Activated B cell treated with CpG ODN at 0.5 μM for 24 hours (primary cell): ENCODE measurements around the gene XRCC4. TPM values are rescaled to one million over a fixed set of nuclear protein-coding genes. Genes with fewer than 3 reads are reported as not detected.

Source experiments
- ATAC-seq: fragments of 200-7000 bp; cut with Tn5 transposase; one replicate; pipeline ENCODE4 v1.10.0; 2021; ENCODE audit warnings: low read depth, mild to moderate bottlenecking, moderate library complexity
- CTCF ChIA-PET: fragments of 350-600 bp; sonication (Branson Sonifier 250); formaldehyde crosslinking; loops from one replicate; lab custom pipeline; 2021; ENCODE audit warnings: antibody characterized with exemption; lab: Charles Lee
- POLR2A ChIA-PET: fragments of 350-600 bp; sonication (Branson Sonifier 250); formaldehyde crosslinking; loops from one replicate; lab custom pipeline; 2021; ENCODE audit warnings: antibody characterized with exemption; lab: Charles Lee
- DNase-seq: peaks from one replicate; pipeline ENCODE4 v3.0.0; 2022
- H3K27ac Mint-ChIP-seq: one replicate; pipeline ENCODE4 v1.8.0; 2020; ENCODE audit warnings: mixed read lengths
- H3K27me3 Mint-ChIP-seq: one replicate; pipeline ENCODE4 v1.8.0; 2021; ENCODE audit warnings: mixed read lengths
- H3K36me3 Mint-ChIP-seq: one replicate; pipeline ENCODE4 v1.8.0; 2021; ENCODE audit warnings: low read depth, mixed read lengths
- H3K4me1 Mint-ChIP-seq: one replicate; pipeline ENCODE4 v1.8.0; 2021; ENCODE audit warnings: mixed read lengths
- H3K4me3 Mint-ChIP-seq: one replicate; pipeline ENCODE4 v1.8.0; 2020; ENCODE audit warnings: mild to moderate bottlenecking, mixed read lengths
- H3K9me3 Mint-ChIP-seq: one replicate; pipeline ENCODE4 v1.8.0; 2020; ENCODE audit warnings: mixed read lengths
- CTCF ChIP-seq: fragments of 200-600 bp; IDR thresholded peaks from one replicate; pipeline ENCODE4 v1.8.0; 2022; ENCODE audit warnings: antibody characterized with exemption, mild to moderate bottlenecking
- intact Hi-C: fragments of 100-400 bp; cut with micrococcal nuclease; formaldehyde crosslinking; loops from one replicate; pipeline ENCODE4 v1.15.1; 2024
- total RNA-seq: library from RNA; stranded (reverse); gene quantifications from 2 replicates; pipeline ENCODE4 v1.2.3, GENCODE V29; 2022

Gene XRCC4
- total RNA-seq, 1 donor from 2014 or later: 8.5 TPM

- ChIA-PET POLR2A (interaction anchor here (1.4 kb wide), 1 partner anchor 18 kb away, joined by 3 read pairs; the partner anchor contains the start of genes TMEM167A and XRCC4), CTCF (no interaction called here)
- no peak for DNase-seq
- TF ChIP-seq CTCF: no peak
- H3K27ac Mint-ChIP-seq: no peak overlapping the region
- intact Hi-C loops: no loop called here
- peaks cover 13% of the 10 kb centered on the region for H3K4me1 Mint-ChIP-seq
- peaks cover 10% of the 10 kb centered on the region for H3K36me3 Mint-ChIP-seq
- H3K9me3 Mint-ChIP-seq: peaks cover 15% of the 10 kb centered on the region
- no peak for ATAC-seq
- H3K4me3 Mint-ChIP-seq: no peak overlapping the region
- no peaks in the 10 kb centered on the region for H3K27me3 Mint-ChIP-seq
These were observed 18.0 kb downstream of the XRCC4 start for GRCh38 chr5:83095163-83095956.

DNA sequence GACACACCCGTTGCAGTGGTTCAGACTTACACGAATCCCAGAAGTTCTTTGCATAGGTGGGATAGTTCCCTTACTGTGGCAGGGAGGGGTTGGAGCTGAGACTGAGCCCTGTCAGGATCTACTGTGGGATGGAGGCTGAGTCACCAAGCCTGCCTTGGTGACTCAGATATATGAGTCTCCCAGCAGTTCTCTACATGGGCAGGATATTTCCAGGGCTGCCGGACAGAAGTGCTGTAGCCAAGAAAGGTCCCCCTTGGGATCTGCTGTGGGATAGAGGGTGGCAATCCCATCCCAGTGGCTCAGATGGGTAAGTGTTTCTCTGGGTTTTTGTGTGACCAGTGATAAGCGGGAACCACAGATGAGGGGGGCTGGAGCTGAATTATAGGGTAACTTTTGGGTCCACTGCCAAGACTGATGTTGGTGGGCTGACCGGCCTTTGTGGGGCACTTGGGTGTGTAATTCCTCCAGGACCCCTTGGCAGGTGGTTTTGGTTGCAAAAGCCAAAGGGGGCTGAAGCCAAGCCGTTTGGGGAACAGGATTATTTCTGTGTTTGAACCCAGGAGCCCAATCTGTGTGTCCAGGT lies 18.7 kb downstream of the XRCC4 start:
- TF ChIP-seq CTCF: no peak
- CTCF ChIA-PET: no interaction called here
- Mint-ChIP-seq H3K9me3 (peaks cover 12% of the 10 kb centered on the region), H3K4me3 (no peak overlapping the region), H3K36me3 (peaks cover 6% of the 10 kb centered on the region), H3K27ac (no peak overlapping the region), H3K4me1 (peaks cover 13% of the 10 kb centered on the region), H3K27me3 (no peaks in the 10 kb centered on the region)
- POLR2A ChIA-PET: no interaction called here
- DNase-seq (no peak), ATAC-seq (no peak)
- intact Hi-C loops: no loop called here

- no peak for ATAC-seq
- intact Hi-C loops: no loop called here
- peaks cover 12% of the 10 kb centered on the region for H3K9me3 Mint-ChIP-seq
- peaks cover 12% of the 10 kb centered on the region for H3K4me1 Mint-ChIP-seq
- no peak overlapping the region for H3K4me3 Mint-ChIP-seq
- no peak for DNase-seq
- TF ChIP-seq CTCF: no peak
- peaks cover 5% of the 10 kb centered on the region for H3K36me3 Mint-ChIP-seq
- no peak overlapping the region for H3K27ac Mint-ChIP-seq
- no peaks in the 10 kb centered on the region for H3K27me3 Mint-ChIP-seq
- POLR2A ChIA-PET: no interaction called here
- CTCF ChIA-PET: no interaction called here
These were observed 19.5 kb downstream of the XRCC4 start for GRCh38 chr5:83096660-83097339.

DNA sequence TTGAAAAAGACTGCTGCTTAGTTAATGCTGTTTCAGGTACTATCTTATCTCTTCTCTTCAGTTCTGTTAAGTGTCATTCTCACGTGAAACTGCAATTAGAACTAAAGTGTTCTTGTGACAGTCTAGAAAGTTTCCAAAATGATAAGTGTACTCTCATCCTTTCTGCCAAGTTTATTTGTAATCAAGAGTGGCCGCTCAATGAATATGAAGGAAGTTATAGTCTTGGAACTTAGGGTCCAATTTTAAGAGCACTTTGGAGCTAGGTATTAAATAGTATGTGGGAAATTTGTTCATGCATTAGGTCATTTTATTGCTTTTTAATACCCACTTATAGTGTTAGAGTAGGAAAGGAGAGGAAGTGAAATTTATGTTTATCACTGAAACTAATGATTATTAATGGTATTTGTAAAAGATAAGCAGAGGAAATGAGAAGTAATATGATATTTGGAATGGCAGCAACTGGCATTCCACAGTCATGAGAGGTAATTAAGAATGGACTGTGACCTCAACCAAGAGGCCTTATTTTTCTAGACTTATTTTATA lies 20.4 kb downstream of the XRCC4 start:
- DNase-seq (no peak), ATAC-seq (no peak)
- no peak overlapping the region for H3K27ac Mint-ChIP-seq
- peaks cover 3% of the 10 kb centered on the region for H3K4me1 Mint-ChIP-seq
- ChIA-PET POLR2A (no interaction called here), CTCF (no interaction called here)
- peaks cover 9% of the 10 kb centered on the region for H3K9me3 Mint-ChIP-seq
- TF ChIP-seq CTCF: no peak
- H3K27me3 Mint-ChIP-seq: no peaks in the 10 kb centered on the region
- H3K4me3 Mint-ChIP-seq: no peak overlapping the region
- intact Hi-C loops: no loop called here
- peaks cover 5% of the 10 kb centered on the region for H3K36me3 Mint-ChIP-seq

GRCh38 chr5:83099001-83099400 lies 21.7 kb downstream of the XRCC4 start:
- CTCF ChIA-PET: no interaction called here
- DNase-seq: no peak
- TF ChIP-seq CTCF: no peak
- H3K27me3 Mint-ChIP-seq: no peaks in the 10 kb centered on the region
- POLR2A ChIA-PET: no interaction called here
- no peak overlapping the region for H3K4me3 Mint-ChIP-seq
- no peaks in the 10 kb centered on the region for H3K4me1 Mint-ChIP-seq
- peaks cover 3% of the 10 kb centered on the region for H3K9me3 Mint-ChIP-seq
- no peak overlapping the region for H3K27ac Mint-ChIP-seq
- intact Hi-C loops: no loop called here
- peaks cover 2% of the 10 kb centered on the region for H3K36me3 Mint-ChIP-seq
- ATAC-seq: no peak
